Placental epithelial cell (primary cell): ENCODE data around the gene CD163. TPM values are rescaled to one million over a fixed set of nuclear protein-coding genes. Genes with fewer than 3 reads are reported as not detected.

Experiments used
- total RNA-seq: library from RNA; depleted of rRNA; stranded (reverse); fragments of >200 nt; gene quantifications from 2 replicates; pipeline ENCODE4 v1.2.3, GENCODE V29; 2012

Gene CD163
- total RNA-seq: not detected in 2 replicates

DNA sequence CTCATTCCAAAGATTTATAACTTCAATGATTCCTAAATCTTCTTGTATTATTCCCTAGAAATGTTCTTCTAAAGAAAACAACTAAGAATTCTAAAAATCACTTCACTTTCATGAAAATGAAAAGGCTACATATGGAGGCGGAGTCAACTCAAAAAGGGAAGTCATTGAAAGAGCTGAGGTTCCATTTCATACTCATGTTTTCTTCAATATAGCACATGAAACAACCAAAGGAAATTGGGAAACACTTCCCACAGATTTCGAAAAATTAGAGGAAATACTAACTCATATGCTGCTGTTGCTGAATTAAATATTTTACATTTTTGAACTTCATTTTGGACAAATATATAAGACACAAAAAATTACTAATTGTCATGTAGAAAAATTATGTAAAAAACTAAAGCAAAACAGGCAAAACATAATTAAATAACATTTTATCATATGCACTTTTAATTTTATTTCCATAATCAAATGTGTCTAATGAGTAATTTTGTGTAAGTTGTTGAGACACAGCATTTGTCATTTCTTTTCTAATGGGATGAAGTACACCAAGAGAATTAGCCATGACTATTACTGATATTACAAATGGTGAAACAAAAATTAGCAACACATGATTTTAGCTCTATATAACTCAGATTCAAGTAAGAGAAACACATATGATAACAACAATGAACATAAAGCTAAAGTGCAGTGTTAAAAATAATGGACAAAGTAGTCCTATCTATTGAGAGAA lies at the start of gene CD163:
CD163 (minus strand) TSS at position 92 of the 730 bp plus-strand sequence; CDS start at position 5, 87 bp downstream.

DNA sequence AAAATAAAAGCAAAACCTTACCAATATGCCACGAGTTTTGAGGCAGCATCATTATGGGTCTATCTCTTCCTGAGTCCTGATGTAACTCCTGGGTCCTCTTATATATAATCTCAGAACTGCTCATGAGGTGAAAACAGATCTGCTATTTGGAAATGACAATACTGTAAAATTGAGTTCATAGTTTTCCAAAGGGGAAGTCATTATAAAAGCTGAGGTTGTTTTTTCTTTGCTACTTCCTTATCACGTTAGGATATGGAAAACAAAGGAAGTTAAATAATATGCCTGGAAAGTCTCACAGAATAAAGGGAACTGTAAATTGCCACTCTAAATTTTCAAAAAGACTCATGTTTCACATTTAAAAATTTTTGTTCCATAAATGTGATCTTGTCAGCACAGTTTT lies 59.5 kb downstream of the CD163 start, which contains the start of gene CD163L1:
CD163L1 (minus strand) TSS at position 78 of the 400 bp plus-strand sequence; CDS start at position 52, 26 bp downstream.

Other genes with a start within 250 kb of the CD163 start
- not detected in 2 replicates for gene ACSM4, start 199.7 kb downstream of the CD163 start, total RNA-seq
- 0.11 TPM in 1 of 2 replicates, not detected in the other for gene CD163L1, start 59.6 kb downstream of the CD163 start, total RNA-seq
- gene APOBEC1, start 162.1 kb upstream of the CD163 start, total RNA-seq: not detected in 2 replicates
- gene GDF3, start 192.0 kb upstream of the CD163 start, total RNA-seq: not detected in 2 replicates
- gene DPPA3, start 207.7 kb upstream of the CD163 start, total RNA-seq: not detected in 2 replicates
- gene CLEC4C, start 243.6 kb upstream of the CD163 start, total RNA-seq: not detected in 2 replicates